ENCODE data around the gene INMT.

- no peak for TF ChIP-seq EZH2phosphoT487 (IDR thresholded peaks at IDR 0.05; ENCODE audit: borderline replicate concordance, low read length)
- TF ChIP-seq, protein P1, sequence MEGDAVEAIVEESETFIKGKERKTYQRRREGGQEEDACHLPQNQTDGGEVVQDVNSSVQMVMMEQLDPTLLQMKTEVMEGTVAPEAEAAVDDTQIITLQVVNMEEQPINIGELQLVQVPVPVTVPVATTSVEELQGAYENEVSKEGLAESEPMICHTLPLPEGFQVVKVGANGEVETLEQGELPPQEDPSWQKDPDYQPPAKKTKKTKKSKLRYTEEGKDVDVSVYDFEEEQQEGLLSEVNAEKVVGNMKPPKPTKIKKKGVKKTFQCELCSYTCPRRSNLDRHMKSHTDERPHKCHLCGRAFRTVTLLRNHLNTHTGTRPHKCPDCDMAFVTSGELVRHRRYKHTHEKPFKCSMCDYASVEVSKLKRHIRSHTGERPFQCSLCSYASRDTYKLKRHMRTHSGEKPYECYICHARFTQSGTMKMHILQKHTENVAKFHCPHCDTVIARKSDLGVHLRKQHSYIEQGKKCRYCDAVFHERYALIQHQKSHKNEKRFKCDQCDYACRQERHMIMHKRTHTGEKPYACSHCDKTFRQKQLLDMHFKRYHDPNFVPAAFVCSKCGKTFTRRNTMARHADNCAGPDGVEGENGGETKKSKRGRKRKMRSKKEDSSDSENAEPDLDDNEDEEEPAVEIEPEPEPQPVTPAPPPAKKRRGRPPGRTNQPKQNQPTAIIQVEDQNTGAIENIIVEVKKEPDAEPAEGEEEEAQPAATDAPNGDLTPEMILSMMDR (IDR thresholded peaks at IDR 0.05; ENCODE audit: low read depth, low read length, poor library complexity, severe bottlenecking) = no peak
Measured at GRCh38 chr7:30804078-30804661, 52.2 kb downstream of the INMT start.

All from DOHH2 (cell line).